ENCODE results near the gene UBE2C. TPM values are rescaled to one million over a fixed set of nuclear protein-coding genes. Genes with fewer than 3 reads are reported as not detected.
A peak's percentile ranks its signal among the peaks of the same experiment; 100 is the strongest.

Gene UBE2C
- total RNA-seq, 4 donors from 2014 or later, result 0.83 to 2.7 (median 0.91) TPM; not detected in 1

- WGBS, result 75% methylated on average over 5 of the region's 5 CpGs
- Histone ChIP-seq H3K27ac (replicated peaks in 1 of 4) (peak overlapping the region; percentile 96 to 100 (median 97)), H3K9me3 (peaks cover 0 to 2% (median 0%) of the 10 kb centered on the region in 4 donors), H3K4me1 (peaks cover 32 to 62% (median 53%) of the 10 kb centered on the region in 4 donors), H3K36me3 (peaks cover 6 to 42% (median 26%) of the 10 kb centered on the region in 4 donors), H3K4me3 (peak overlapping the region; percentile 73 to 95 (median 80)), H3K27me3 (no peaks in the 10 kb centered on the region)
- TF ChIP-seq CTCF (IDR thresholded peaks at IDR 0.05) (no peak), POLR2AphosphoS5 (IDR thresholded peaks at IDR 0.05) (peak; percentile 34 to 50)
- intact Hi-C loops (cut with DNase I), result no loop called here
- no peak for DNase-seq (ENCODE audit: extremely low spot score)
Observed at GRCh38 chr20:45835825-45836224, 23.4 kb downstream of the UBE2C start.

DNA sequence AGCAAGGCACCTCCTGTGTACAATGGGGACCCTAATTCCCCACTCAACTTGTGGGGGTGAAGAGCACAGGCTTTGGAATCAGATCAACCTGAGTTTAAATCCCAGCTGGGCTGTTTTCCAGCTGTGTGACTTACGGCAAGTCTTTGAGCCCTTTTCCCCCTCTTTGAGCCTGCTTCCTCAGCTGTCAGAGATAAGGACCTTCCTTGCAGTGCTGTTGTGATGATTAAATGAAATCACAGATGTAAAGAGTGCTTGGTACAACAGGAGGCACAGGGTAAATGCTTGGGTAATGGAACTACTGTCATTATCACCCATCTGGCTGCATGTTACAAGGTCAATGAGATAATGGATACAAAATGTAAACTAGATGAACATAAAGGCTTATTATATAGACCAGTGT, 24.4 kb downstream of the UBE2C start:
- TF ChIP-seq CTCF (IDR thresholded peaks at IDR 0.05), result no peak
- TF ChIP-seq POLR2A (IDR thresholded peaks at IDR 0.05; ENCODE audit: low read depth), result no peak
- TF ChIP-seq EP300 (IDR thresholded peaks at IDR 0.05), result no peak
- no peak for TF ChIP-seq POLR2AphosphoS5 (IDR thresholded peaks at IDR 0.05)
- Histone ChIP-seq H3K4me1 (peaks cover 35 to 70% (median 61%) of the 10 kb centered on the region in 4 donors), H3K9me3 (peaks cover 0 to 2% (median 0%) of the 10 kb centered on the region in 4 donors), H3K27me3 (no peaks in the 10 kb centered on the region), H3K27ac (replicated peaks in 1 of 4) (peak overlapping the region in 3 of 4 donors; percentile 96 to 100 (median 98)), H3K36me3 (peaks cover 11 to 52% (median 37%) of the 10 kb centered on the region in 4 donors), H3K4me3 (peak overlapping the region in 2 of 4 donors; percentile 0 to 42)
- intact Hi-C loops (cut with DNase I), result no loop called here
- WGBS, result 27% methylated on average over 1 of the region's 1 CpG
- DNase-seq (ENCODE audit: extremely low spot score), result no peak

DNA sequence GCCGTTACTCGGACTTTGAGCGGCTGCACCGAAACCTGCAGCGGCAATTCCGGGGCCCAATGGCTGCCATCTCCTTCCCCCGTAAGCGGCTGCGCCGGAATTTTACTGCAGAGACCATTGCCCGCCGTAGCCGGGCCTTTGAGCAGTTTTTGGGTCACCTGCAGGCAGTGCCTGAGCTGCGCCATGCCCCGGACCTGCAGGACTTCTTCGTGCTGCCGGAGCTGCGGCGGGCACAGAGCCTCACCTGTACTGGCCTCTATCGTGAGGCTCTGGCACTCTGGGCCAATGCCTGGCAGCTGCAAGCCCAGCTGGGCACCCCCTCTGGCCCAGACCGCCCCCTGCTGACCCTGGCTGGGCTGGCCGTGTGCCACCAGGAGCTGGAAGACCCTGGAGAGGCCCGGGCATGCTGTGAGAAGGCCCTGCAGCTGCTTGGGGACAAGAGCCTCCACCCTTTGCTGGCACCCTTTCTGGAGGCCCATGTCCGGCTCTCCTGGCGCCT, 28.3 kb downstream of the UBE2C start:
- Histone ChIP-seq H3K36me3 (peaks cover 25 to 90% (median 71%) of the 10 kb centered on the region in 4 donors), H3K27ac (replicated peaks in 1 of 4) (peak overlapping the region; percentile 50 to 70 (median 65)), H3K27me3 (no peaks in the 10 kb centered on the region), H3K4me1 (peaks cover 27 to 69% (median 54%) of the 10 kb centered on the region in 4 donors), H3K9me3 (no peaks in the 10 kb centered on the region), H3K4me3 (no peak overlapping the region)
- DNase-seq (ENCODE audit: extremely low spot score), result no peak
- no peak for TF ChIP-seq POLR2AphosphoS5 (IDR thresholded peaks at IDR 0.05)
- no peak for TF ChIP-seq EP300 (IDR thresholded peaks at IDR 0.05)
- intact Hi-C loops (cut with DNase I), result no loop called here
- WGBS, result 70% methylated on average over 4 of the region's 25 CpGs

DNA sequence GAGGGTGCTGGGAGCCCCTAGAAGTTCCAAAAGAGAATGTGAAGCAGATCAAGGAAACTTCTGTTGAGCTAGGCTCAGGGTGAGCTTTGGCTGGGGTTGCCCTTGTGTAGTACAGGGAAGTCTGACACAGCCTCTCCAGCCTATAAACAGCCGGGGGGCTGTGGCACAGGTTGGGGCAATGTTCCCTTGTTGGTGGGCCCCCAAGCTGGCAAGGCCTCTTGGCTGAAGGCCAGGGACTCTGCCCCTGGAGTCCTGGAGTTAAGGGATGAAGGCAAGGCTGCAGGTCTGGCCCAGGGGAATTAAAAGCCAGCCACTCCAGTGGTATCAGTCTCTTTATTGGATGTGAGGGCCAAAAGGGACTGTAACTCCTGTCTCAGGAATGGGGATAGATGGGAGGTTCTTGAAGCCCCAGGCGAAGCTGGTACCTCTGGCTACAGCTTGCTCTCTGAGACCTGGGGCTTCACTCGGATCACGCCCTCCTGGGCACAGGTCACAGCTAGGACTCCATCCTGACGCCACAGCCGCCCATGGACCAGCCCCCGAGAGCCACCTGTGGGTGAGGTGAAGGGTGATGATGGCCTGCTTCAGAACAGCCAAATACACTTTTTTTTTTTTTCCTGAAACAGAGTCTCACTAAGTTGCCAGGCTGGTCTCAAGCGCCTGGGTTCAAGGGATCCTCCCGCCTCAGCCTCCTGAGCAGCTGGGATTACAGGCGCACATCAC, 29.1 kb downstream of the UBE2C start:
- Histone ChIP-seq H3K27me3 (no peaks in the 10 kb centered on the region), H3K4me3 (no peak overlapping the region), H3K36me3 (peaks cover 32 to 96% (median 78%) of the 10 kb centered on the region in 4 donors), H3K9me3 (no peaks in the 10 kb centered on the region), H3K4me1 (peaks cover 22 to 65% (median 46%) of the 10 kb centered on the region in 4 donors), H3K27ac (replicated peaks in 1 of 4) (peak overlapping the region; percentile 50 to 70 (median 65))
- no peak for TF ChIP-seq POLR2A (IDR thresholded peaks at IDR 0.05; ENCODE audit: low read depth)
- TF ChIP-seq EP300 (IDR thresholded peaks at IDR 0.05), result no peak
- TF ChIP-seq POLR2AphosphoS5 (IDR thresholded peaks at IDR 0.05), result no peak
- TF ChIP-seq CTCF (IDR thresholded peaks at IDR 0.05), result no peak
- no peak for DNase-seq (ENCODE audit: extremely low spot score)
- WGBS, result 85% methylated on average over 9 of the region's 10 CpGs
- intact Hi-C loops (cut with DNase I), result no loop called here

DNA sequence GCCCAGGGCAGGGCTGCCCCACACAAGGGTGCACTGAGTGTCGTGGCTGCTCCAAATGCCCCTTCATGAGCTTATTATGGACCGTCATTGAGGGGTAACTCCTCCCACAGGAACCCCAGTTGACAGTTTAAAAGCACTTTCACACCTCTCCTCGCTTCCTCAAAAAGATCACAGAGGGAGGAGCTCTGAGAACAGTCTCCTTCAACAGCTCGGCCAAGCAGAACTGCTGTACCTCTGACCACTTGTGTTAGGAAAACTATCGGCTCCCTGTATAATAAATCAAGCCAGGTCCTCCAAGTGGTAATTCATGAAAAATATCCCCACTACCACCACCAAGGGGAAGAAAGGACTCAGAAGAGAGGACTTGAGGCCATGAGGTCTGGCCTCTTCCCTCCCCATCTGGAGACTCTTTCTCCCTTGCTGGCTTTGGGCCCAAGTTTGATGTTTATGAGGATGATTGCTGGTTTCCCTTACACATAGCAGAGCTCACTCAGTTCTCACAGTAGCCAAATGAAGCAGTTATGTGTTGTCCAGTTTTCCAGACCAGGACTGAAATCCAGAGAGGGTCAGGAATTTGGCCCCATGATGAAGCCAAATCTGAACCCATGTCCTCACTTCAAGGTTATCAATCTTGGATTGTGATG, 29.8 kb downstream of the UBE2C start:
- Histone ChIP-seq H3K4me3 (no peak overlapping the region), H3K9me3 (no peaks in the 10 kb centered on the region), H3K27ac (replicated peaks in 1 of 4) (peak overlapping the region; percentile 50 to 70 (median 65)), H3K36me3 (peaks cover 39 to 97% (median 81%) of the 10 kb centered on the region in 4 donors), H3K4me1 (peaks cover 18 to 57% (median 39%) of the 10 kb centered on the region in 4 donors), H3K27me3 (no peaks in the 10 kb centered on the region)
- DNase-seq (ENCODE audit: extremely low spot score), result no peak
- intact Hi-C loops (cut with DNase I), result no loop called here
- WGBS, result 21% methylated on average over 3 of the region's 5 CpGs
- TF ChIP-seq POLR2AphosphoS5 (IDR thresholded peaks at IDR 0.05) (no peak), CTCF (IDR thresholded peaks at IDR 0.05) (no peak), EP300 (IDR thresholded peaks at IDR 0.05) (no peak), POLR2A (IDR thresholded peaks at IDR 0.05; ENCODE audit: low read depth) (no peak)

Data from esophagus muscularis mucosa (tissue), 4 donors.